Left lung (tissue), 10 donors: ENCODE results near the gene SLC25A19. TPM values are rescaled to one million over a fixed set of nuclear protein-coding genes. Genes with fewer than 3 reads are reported as not detected.
A peak's percentile ranks its signal among the peaks of the same experiment; 100 is the strongest.

Experiments used
- ATAC-seq: fragments of 200-7000 bp; cut with Tn5 transposase; one replicate; pipeline ENCODE4 v1.9.1; 2020; ENCODE audit warnings: moderate library complexity
- DNase-seq, 4 donors: peaks; one replicate each; pipeline ENCODE4 v3.0.0-alpha.2; 2013 to 2020
- H3K27ac ChIP-seq, 2 donors: fragments of 200-600 bp; sonication (generic) in 1 of 2; one replicate each; pipeline versions ENCODE4 v1.5.0 to v1.8.0; 2020 to 2021
- H3K27me3 ChIP-seq, 2 donors: fragments of 200-600 bp; sonication (generic) in 1 of 2; one replicate each; pipeline versions ENCODE4 v1.5.0 to v1.8.0; 2020 to 2021
- H3K36me3 ChIP-seq, 2 donors: fragments of 200-600 bp; sonication (generic) in 1 of 2; one replicate each; pipeline versions ENCODE4 v1.5.0 to v1.8.0; 2020 to 2021
- H3K4me1 ChIP-seq, 2 donors: fragments of 200-600 bp; one replicate each; pipeline ENCODE4 v1.8.0; 2021
- H3K4me3 ChIP-seq, 2 donors: fragments of 200-600 bp; sonication (generic) in 1 of 2; one replicate each; pipeline versions ENCODE4 v1.5.0 to v1.8.0; 2020 to 2021; ENCODE audit warnings: mild to moderate bottlenecking in 1 of 2
- H3K9me3 ChIP-seq, 2 donors: fragments of 200-600 bp; sonication (generic) in 1 of 2; one replicate each; pipeline versions ENCODE4 v1.5.0 to v1.8.0; 2020 to 2021
- CTCF ChIP-seq, 2 donors: fragments of 200-600 bp; sonication (generic) in 1 of 2; IDR thresholded peaks; one replicate each; pipeline versions ENCODE4 v1.5.0 to v1.8.0; 2021; ENCODE audit warnings: antibody characterized with exemption in 2 of 2
- intact Hi-C, 2 donors: fragments of 100-400 bp; cut with DNase I; formaldehyde crosslinking; loops; one replicate each; pipeline versions ENCODE4 v1.11.2 to v1.14.2; 2022
- polyA plus RNA-seq, 6 donors: library from polyadenylated mRNA; unstranded; fragments of 120-200 nt; gene quantifications; one replicate each; pipeline ENCODE4 v1.2.1, GENCODE V29; 2013; ENCODE audit not compliant: insufficient read length in 6 of 6
- total RNA-seq, 2 donors: library from RNA; stranded (reverse); fragmentation: NEBNext Ultra II Directional; extraction: Animal tissue kit (Norgen Biotek cat#: 25700); gene quantifications; one replicate each; pipeline ENCODE4 v1.2.1, GENCODE V29; 2021
- donor health status: DM: no; HTN: yes; CAD: no.
- donor health status: DM: no; HTN: no; CAD: no.

Gene SLC25A19
- total and polyA plus RNA-seq, 8 donors = 5.9 to 29.7 (median 7.4) TPM

- H3K4me1 ChIP-seq = peaks cover 13 to 73% of the 10 kb centered on the region in 2 donors
- H3K36me3 ChIP-seq = peaks cover 0 to 51% of the 10 kb centered on the region in 2 donors
- H3K27me3 ChIP-seq = no peaks in the 10 kb centered on the region
- DNase-seq (no peak), ATAC-seq (no peak)
- peak overlapping the region; percentile 95 for H3K27ac ChIP-seq
- no peaks in the 10 kb centered on the region for H3K9me3 ChIP-seq
- intact Hi-C loops = no loop called here
- TF ChIP-seq CTCF (IDR thresholded peaks at IDR 0.05) = no peak
- H3K4me3 ChIP-seq = peak overlapping the region; percentile 86 to 93
These were observed 19.4 kb downstream of the SLC25A19 start for GRCh38 chr17:75269844-75270217.

GRCh38 chr17:75267411-75268232 is 21.6 kb downstream of the SLC25A19 start:
- ATAC-seq (no peak), DNase-seq (no peak)
- no peaks in the 10 kb centered on the region for H3K9me3 ChIP-seq
- H3K27me3 ChIP-seq = no peaks in the 10 kb centered on the region
- peak overlapping the region in 1 of 2 donors; percentile 25 for H3K27ac ChIP-seq
- peaks cover 0 to 51% of the 10 kb centered on the region in 2 donors for H3K36me3 ChIP-seq
- H3K4me3 ChIP-seq = no peak overlapping the region
- no peak for TF ChIP-seq CTCF (IDR thresholded peaks at IDR 0.05)
- intact Hi-C loops = no loop called here
- peaks cover 16 to 73% of the 10 kb centered on the region in 2 donors for H3K4me1 ChIP-seq

GRCh38 chr17:75267153-75267410 is 22.2 kb downstream of the SLC25A19 start:
- Histone ChIP-seq H3K4me1 (peaks cover 17 to 73% of the 10 kb centered on the region in 2 donors), H3K36me3 (peaks cover 0 to 46% of the 10 kb centered on the region in 2 donors), H3K27ac (peak overlapping the region in 1 of 2 donors; percentile 25), H3K4me3 (no peak overlapping the region), H3K9me3 (no peaks in the 10 kb centered on the region), H3K27me3 (no peaks in the 10 kb centered on the region)
- no peak for ATAC-seq
- no peak for TF ChIP-seq CTCF (IDR thresholded peaks at IDR 0.05)
- DNase-seq = peak in 1 of 4 donors; percentile 53
- intact Hi-C loops = no loop called here

GRCh38 chr17:75266316-75267152 is 22.7 kb downstream of the SLC25A19 start:
- peaks cover 13 to 69% of the 10 kb centered on the region in 2 donors for H3K4me1 ChIP-seq

More at GRCh38 chr17:75266316-75267152, 22.7 kb downstream of the SLC25A19 start:
- Histone ChIP-seq H3K36me3 (peaks cover 0 to 46% of the 10 kb centered on the region in 2 donors), H3K4me3 (no peak overlapping the region), H3K27me3 (no peaks in the 10 kb centered on the region), H3K27ac (peak overlapping the region in 1 of 2 donors; percentile 25), H3K9me3 (no peaks in the 10 kb centered on the region)
- no peak for DNase-seq
- intact Hi-C loops = no loop called here
- TF ChIP-seq CTCF (IDR thresholded peaks at IDR 0.05) = no peak
- ATAC-seq = no peak
